Panc1 (cell line): ENCODE measurements around the gene FBP1. TPM values are rescaled to one million over a fixed set of nuclear protein-coding genes. Genes with fewer than 3 reads are reported as not detected.

Experiments
- ATAC-seq: fragments of 200-7000 bp; cut with Tn5 transposase; 2 replicates; pipeline ENCODE4 v1.9.1; 2020; ENCODE audit warnings: mild to moderate bottlenecking, moderate library complexity
- BruUV-seq: library from RNA; stranded (reverse); fragments of 400-500 nt; replicated peaks from 2 replicates; lab custom pipeline; 2021; lab: Mats Ljungman, UMichigan
- CTCF ChIA-PET: fragments of 300-600 bp; sonication (Branson Sonifier 250); formaldehyde crosslinking; loops from one replicate; lab custom pipeline; 2022; ENCODE audit warnings: antibody characterized with exemption; lab: Charles Lee
- POLR2A ChIA-PET: fragments of 300-600 bp; sonication (Branson Sonifier 250); formaldehyde crosslinking; loops from one replicate; lab custom pipeline; 2022; ENCODE audit warnings: antibody characterized with exemption; lab: Charles Lee
- DNase-seq: peaks from one replicate; pipeline ENCODE4 v3.0.0-alpha.2; 2010; ENCODE audit warnings: low read depth, low spot score
- H3K27ac ChIP-seq: 2 replicates; pipeline ENCODE4 v1.5.1; 2011; ENCODE audit warnings: mild to moderate bottlenecking, low read length, inconsistent platforms
- H3K27me3 ChIP-seq: fragments of 200-500 bp; sonication (Bioruptor generic); 2 replicates; pipeline ENCODE4 v1.6.0; 2014; ENCODE audit warnings: low read length, inconsistent platforms; ENCODE audit not compliant: control insufficient read depth, insufficient read depth
- H3K36me3 ChIP-seq: fragments of 200-500 bp; sonication (Bioruptor generic); 2 replicates; pipeline ENCODE4 v1.5.1; 2014; ENCODE audit warnings: inconsistent platforms, mild to moderate bottlenecking, low read length, moderate library complexity; ENCODE audit not compliant: control insufficient read depth, insufficient read depth
- H3K4me1 ChIP-seq: 2 replicates; pipeline ENCODE4 v1.5.1; 2011; ENCODE audit warnings: inconsistent platforms, mild to moderate bottlenecking, low read length, moderate library complexity; ENCODE audit not compliant: control insufficient read depth, insufficient read depth
- H3K4me3 ChIP-seq, 2 experiments: 2 replicates each; pipeline ENCODE4 v1.5.1; 2011 to 2012; ENCODE audit warnings: low read depth in 2 of 2, low read length in 2 of 2, mild to moderate bottlenecking in 2 of 2, inconsistent platforms in 1 of 2, moderate library complexity in 1 of 2
- H3K9me3 ChIP-seq: fragments of 200-500 bp; sonication (Bioruptor generic); 2 replicates; pipeline ENCODE4 v1.5.1; 2014; ENCODE audit warnings: low read depth, mild to moderate bottlenecking, inconsistent platforms, low read length, moderate library complexity; ENCODE audit not compliant: control insufficient read depth, insufficient read depth
- POLR2AphosphoS5 ChIP-seq: IDR thresholded peaks from 2 replicates; pipeline ENCODE4 v1.6.1; 2012; ENCODE audit warnings: mild to moderate bottlenecking, low read depth, low read length, moderate library complexity
- SIN3A ChIP-seq: IDR thresholded peaks from 2 replicates; pipeline ENCODE4 v1.6.1; 2012; ENCODE audit warnings: low read depth, mild to moderate bottlenecking, low read length, moderate library complexity, borderline replicate concordance; ENCODE audit not compliant: insufficient read depth
- TCF7L2 ChIP-seq: IDR thresholded peaks from 2 replicates; pipeline ENCODE4 v1.6.1; 2011; ENCODE audit warnings: mild to moderate bottlenecking, low read depth, low read length, inconsistent platforms
- in situ Hi-C: cut with HindIII; loops from 2 replicates; pipeline ENCODE4 v1.10.0; 2016; ENCODE audit warnings: low sequenced_read_pairs, low pct_unique_long_range_greater_than_20kb
- intact Hi-C: fragments of 100-400 bp; cut with micrococcal nuclease; formaldehyde crosslinking; loops from one replicate; pipeline ENCODE4 v1.10.0; 2022; ENCODE audit not compliant: unreplicated experiment
- total RNA-seq: library from RNA; stranded (reverse); gene quantifications from one replicate; pipeline ENCODE4 v1.2.1, GENCODE V29; 2021; ENCODE audit not compliant: unreplicated experiment
- TF ChIP-seq, protein P1 (sequence below), 2 experiments: IDR thresholded peaks; 2 replicates each; pipeline ENCODE4 v1.6.1; 2011 to 2012; ENCODE audit warnings: low read depth in 2 of 2, control low read depth in 1 of 2, low read length in 1 of 2, mild to moderate bottlenecking in 1 of 2, moderate library complexity in 1 of 2; ENCODE audit not compliant: insufficient read depth in 1 of 2
- TF ChIP-seq, protein P2 (sequence below): fragments of 450-650 bp; IDR thresholded peaks from 2 replicates; pipeline ENCODE4 v1.5.1; 2017; ENCODE audit warnings: mild to moderate bottlenecking

FBP1 gene
- total RNA-seq, 1 experiment from 2014 or later = 0.36 TPM

GRCh38 chr9:94563548-94563947 is 75.8 kb downstream of the FBP1 start:
- no peak for DNase-seq

DNA sequence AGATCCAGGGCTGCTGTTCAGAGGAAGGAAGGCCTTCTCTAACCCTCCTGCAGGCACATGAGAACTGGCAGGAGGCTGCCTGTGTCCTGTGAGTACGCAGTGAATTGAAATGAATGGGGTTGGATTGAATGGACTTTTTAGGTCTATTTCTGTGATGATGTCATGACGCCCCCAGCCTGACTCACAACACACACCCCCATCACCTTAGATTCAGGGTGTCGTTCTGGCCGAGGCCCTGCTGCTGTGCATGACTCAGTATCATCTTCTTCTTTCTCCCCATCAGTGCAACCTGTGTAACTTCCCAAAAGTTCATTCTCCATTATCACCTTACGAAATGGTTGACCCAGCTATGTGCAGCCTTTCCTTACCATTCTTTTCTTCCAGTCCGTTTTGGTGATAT is 79.1 kb downstream of the FBP1 start:
- BruUV-seq = no TSS peak
- Histone ChIP-seq H3K4me3 (no peak overlapping the region), H3K27me3 (no peaks in the 10 kb centered on the region), H3K27ac (no peak overlapping the region), H3K36me3 (no peaks in the 10 kb centered on the region), H3K9me3 (no peaks in the 10 kb centered on the region), H3K4me1 (no peaks in the 10 kb centered on the region)
- in situ Hi-C loops (no loop called here), intact Hi-C loops (no loop called here)
- ATAC-seq (no peak), DNase-seq (no peak)
- CTCF ChIA-PET = no interaction called here
- POLR2A ChIA-PET = no interaction called here
- TF ChIP-seq, protein P1, sequence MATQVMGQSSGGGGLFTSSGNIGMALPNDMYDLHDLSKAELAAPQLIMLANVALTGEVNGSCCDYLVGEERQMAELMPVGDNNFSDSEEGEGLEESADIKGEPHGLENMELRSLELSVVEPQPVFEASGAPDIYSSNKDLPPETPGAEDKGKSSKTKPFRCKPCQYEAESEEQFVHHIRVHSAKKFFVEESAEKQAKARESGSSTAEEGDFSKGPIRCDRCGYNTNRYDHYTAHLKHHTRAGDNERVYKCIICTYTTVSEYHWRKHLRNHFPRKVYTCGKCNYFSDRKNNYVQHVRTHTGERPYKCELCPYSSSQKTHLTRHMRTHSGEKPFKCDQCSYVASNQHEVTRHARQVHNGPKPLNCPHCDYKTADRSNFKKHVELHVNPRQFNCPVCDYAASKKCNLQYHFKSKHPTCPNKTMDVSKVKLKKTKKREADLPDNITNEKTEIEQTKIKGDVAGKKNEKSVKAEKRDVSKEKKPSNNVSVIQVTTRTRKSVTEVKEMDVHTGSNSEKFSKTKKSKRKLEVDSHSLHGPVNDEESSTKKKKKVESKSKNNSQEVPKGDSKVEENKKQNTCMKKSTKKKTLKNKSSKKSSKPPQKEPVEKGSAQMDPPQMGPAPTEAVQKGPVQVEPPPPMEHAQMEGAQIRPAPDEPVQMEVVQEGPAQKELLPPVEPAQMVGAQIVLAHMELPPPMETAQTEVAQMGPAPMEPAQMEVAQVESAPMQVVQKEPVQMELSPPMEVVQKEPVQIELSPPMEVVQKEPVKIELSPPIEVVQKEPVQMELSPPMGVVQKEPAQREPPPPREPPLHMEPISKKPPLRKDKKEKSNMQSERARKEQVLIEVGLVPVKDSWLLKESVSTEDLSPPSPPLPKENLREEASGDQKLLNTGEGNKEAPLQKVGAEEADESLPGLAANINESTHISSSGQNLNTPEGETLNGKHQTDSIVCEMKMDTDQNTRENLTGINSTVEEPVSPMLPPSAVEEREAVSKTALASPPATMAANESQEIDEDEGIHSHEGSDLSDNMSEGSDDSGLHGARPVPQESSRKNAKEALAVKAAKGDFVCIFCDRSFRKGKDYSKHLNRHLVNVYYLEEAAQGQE (IDR thresholded peaks at IDR 0.05; ENCODE audit: insufficient read depth in 1 of 2, low read depth in 2 of 2, low read length in 1 of 2) = no peak
- TF ChIP-seq TCF7L2 (no peak), SIN3A (no peak), POLR2AphosphoS5 (no peak)
- TF ChIP-seq, protein P2, sequence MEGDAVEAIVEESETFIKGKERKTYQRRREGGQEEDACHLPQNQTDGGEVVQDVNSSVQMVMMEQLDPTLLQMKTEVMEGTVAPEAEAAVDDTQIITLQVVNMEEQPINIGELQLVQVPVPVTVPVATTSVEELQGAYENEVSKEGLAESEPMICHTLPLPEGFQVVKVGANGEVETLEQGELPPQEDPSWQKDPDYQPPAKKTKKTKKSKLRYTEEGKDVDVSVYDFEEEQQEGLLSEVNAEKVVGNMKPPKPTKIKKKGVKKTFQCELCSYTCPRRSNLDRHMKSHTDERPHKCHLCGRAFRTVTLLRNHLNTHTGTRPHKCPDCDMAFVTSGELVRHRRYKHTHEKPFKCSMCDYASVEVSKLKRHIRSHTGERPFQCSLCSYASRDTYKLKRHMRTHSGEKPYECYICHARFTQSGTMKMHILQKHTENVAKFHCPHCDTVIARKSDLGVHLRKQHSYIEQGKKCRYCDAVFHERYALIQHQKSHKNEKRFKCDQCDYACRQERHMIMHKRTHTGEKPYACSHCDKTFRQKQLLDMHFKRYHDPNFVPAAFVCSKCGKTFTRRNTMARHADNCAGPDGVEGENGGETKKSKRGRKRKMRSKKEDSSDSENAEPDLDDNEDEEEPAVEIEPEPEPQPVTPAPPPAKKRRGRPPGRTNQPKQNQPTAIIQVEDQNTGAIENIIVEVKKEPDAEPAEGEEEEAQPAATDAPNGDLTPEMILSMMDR = no peak

More at GRCh38 chr9:94563548-94563947, 75.8 kb downstream of the FBP1 start:
- Histone ChIP-seq H3K27ac (no peak overlapping the region), H3K9me3 (no peaks in the 10 kb centered on the region), H3K36me3 (no peaks in the 10 kb centered on the region), H3K27me3 (no peaks in the 10 kb centered on the region), H3K4me1 (no peaks in the 10 kb centered on the region), H3K4me3 (no peak overlapping the region)
- TF ChIP-seq TCF7L2 (no peak), POLR2AphosphoS5 (no peak), SIN3A (no peak)
- TF ChIP-seq, protein P2 = no peak
- TF ChIP-seq, protein P1 (IDR thresholded peaks at IDR 0.05; ENCODE audit: insufficient read depth in 1 of 2, low read depth in 2 of 2, low read length in 1 of 2) = no peak
- in situ Hi-C loops = no loop called here
- BruUV-seq = no TSS peak
- intact Hi-C loops = no loop called here
- POLR2A ChIA-PET = no interaction called here
- CTCF ChIA-PET = no interaction called here
- ATAC-seq = no peak
